OCI-LY7 (cell line): ENCODE measurements around the gene PTPRCAP. TPM values are rescaled to one million over a fixed set of nuclear protein-coding genes. Genes with fewer than 3 reads are reported as not detected.

Experiments used
- BruUV-seq: library from RNA; stranded (reverse); fragments of 400-500 nt; replicated peaks from 2 replicates; lab custom pipeline; 2021; lab: Mats Ljungman, UMichigan
- CTCF ChIA-PET: fragments of 300-600 bp; sonication (Branson Sonifier 250); formaldehyde crosslinking; loops from one replicate; lab custom pipeline; 2022; ENCODE audit warnings: antibody characterized with exemption; ENCODE audit not compliant: unreplicated experiment; lab: Charles Lee
- POLR2A ChIA-PET: fragments of 300-600 bp; sonication (Branson Sonifier 250); formaldehyde crosslinking; loops from one replicate; lab custom pipeline; 2022; ENCODE audit warnings: antibody characterized with exemption; lab: Charles Lee
- DNase-seq: peaks from one replicate; pipeline ENCODE4 v3.0.0-alpha.2; 2015; ENCODE audit warnings: low spot score
- H2AFZ ChIP-seq: fragments of 200-600 bp; sonication (generic), shearing (Covaris generic); 2 replicates; pipeline ENCODE4 v1.6.1; 2014; ENCODE audit warnings: mild to moderate bottlenecking, antibody characterized with exemption, low read length, moderate library complexity
- H3K27ac ChIP-seq: fragments of 200-600 bp; sonication (generic); 2 replicates; pipeline ENCODE4 v1.5.1; 2014; ENCODE audit warnings: mixed run types, low read depth, mild to moderate bottlenecking, moderate library complexity, low read length, inconsistent platforms; ENCODE audit not compliant: poor library complexity, severe bottlenecking
- H3K36me3 ChIP-seq: fragments of 200-600 bp; sonication (generic); 2 replicates; pipeline ENCODE4 v1.6.1; 2014; ENCODE audit warnings: mild to moderate bottlenecking, antibody characterized with exemption, low read length, moderate library complexity, mixed read lengths; ENCODE audit not compliant: insufficient read depth
- H3K4me1 ChIP-seq: fragments of 200-600 bp; sonication (generic); 2 replicates; pipeline ENCODE4 v1.5.1; 2014; ENCODE audit warnings: mild to moderate bottlenecking, low read length; ENCODE audit not compliant: insufficient read depth, poor library complexity, severe bottlenecking
- H3K4me2 ChIP-seq: fragments of 200-600 bp; sonication (generic); 2 replicates; pipeline ENCODE4 v1.6.1; 2014; ENCODE audit warnings: mild to moderate bottlenecking, low read length
- H3K4me3 ChIP-seq: fragments of 200-600 bp; sonication (generic); 2 replicates; pipeline ENCODE4 v1.5.1; 2014; ENCODE audit warnings: mild to moderate bottlenecking, low read depth, low read length; ENCODE audit not compliant: poor library complexity, severe bottlenecking
- H3K79me2 ChIP-seq: fragments of 200-600 bp; sonication (generic); 2 replicates; pipeline ENCODE4 v1.6.1; 2016; ENCODE audit warnings: low read depth, mild to moderate bottlenecking, low read length, moderate library complexity, mixed read lengths; ENCODE audit not compliant: insufficient read depth
- H3K9me2 ChIP-seq: fragments of 200-600 bp; sonication (generic); 2 replicates; pipeline ENCODE4 v1.6.1; 2016; ENCODE audit warnings: mild to moderate bottlenecking, low read length, mixed read lengths; ENCODE audit not compliant: insufficient read depth
- H3K9me3 ChIP-seq: fragments of 200-600 bp; sonication (generic); 2 replicates; pipeline ENCODE4 v1.6.1; 2014; ENCODE audit warnings: mild to moderate bottlenecking, mixed run types, low read length, mixed read lengths
- H4K20me1 ChIP-seq: fragments of 200-600 bp; sonication (generic); 2 replicates; pipeline ENCODE4 v1.6.1; 2014; ENCODE audit warnings: mild to moderate bottlenecking, antibody characterized with exemption, low read length, moderate library complexity, mixed read lengths; ENCODE audit not compliant: insufficient read depth
- EZH2phosphoT487 ChIP-seq: fragments of 200-600 bp; sonication (generic); IDR thresholded peaks from 2 replicates; pipeline ENCODE4 v1.6.1; 2018; ENCODE audit warnings: low read depth, borderline replicate concordance, mild to moderate bottlenecking, mixed run types, antibody characterized with exemption, low read length, moderate library complexity, mixed read lengths
- intact Hi-C: fragments of 100-400 bp; cut with micrococcal nuclease; formaldehyde crosslinking; loops from one replicate; pipeline ENCODE4 v1.10.0; 2022; ENCODE audit not compliant: unreplicated experiment
- total RNA-seq, 2 experiments: library from RNA; depleted of rRNA in 1 of 2; stranded (reverse); fragments of >200 nt in 1 of 2; shearing (Covaris generic) in 1 of 2; gene quantifications; 2 replicates each; pipeline ENCODE4 v1.2.3, GENCODE V29; 2014 to 2022
- TF ChIP-seq, protein P1 (sequence below): fragments of 200-600 bp; sonication (generic); conservative IDR thresholded peaks from 2 replicates; pipeline ENCODE4 v1.5.1; 2014; ENCODE audit warnings: mild to moderate bottlenecking, antibody characterized with exemption, low read length, moderate library complexity, mixed read lengths

The PTPRCAP gene
- total RNA-seq, 2 experiments from 2014 or later = 129 to 212 TPM

DNA sequence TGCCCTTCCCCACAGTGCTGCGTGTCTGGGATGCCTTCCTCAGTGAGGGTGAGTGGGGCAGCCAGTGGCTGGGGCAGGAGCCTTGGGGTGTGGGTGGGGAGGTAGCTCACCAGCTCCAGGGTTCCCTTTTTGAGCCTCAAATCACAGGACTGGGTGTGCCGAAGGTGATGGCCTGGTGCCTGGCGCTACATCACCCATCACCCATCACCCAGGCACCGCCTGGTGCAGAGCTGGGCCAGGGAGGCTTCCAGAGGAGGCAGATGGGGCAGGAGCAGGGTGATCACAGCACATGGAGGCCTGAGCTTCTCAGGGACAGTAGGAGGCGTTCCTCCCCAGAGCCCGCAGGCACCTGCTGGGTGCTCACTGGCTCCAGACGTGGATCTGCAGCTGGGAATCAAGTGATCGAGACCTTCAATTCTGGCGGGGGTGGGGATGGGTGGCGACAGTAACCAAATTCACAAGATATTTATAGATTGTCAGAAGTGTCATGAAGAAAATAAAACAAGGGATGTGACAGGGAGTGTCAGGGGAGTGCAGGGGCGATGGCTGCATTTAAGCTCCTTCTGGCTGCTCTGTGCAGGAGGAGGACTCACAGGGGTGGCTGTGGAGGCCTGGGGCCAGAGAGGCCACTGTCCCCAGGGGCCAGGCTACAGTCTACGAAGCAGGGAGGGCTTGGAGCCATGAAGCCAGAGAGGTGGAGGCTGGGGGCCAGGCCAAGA lies 30.4 kb downstream of the PTPRCAP start:
- Histone ChIP-seq H3K4me1 (peaks cover 89% of the 10 kb centered on the region), H4K20me1 (no peaks in the 10 kb centered on the region), H3K27ac (peak overlapping the region; percentile 97), H2AFZ (no peak overlapping the region), H3K36me3 (peaks cover 47% of the 10 kb centered on the region), H3K9me2 (no peaks in the 10 kb centered on the region), H3K4me3 (peak overlapping the region; percentile 79), H3K9me3 (no peaks in the 10 kb centered on the region), H3K4me2 (peak overlapping the region; percentile 73), H3K79me2 (peaks cover 36% of the 10 kb centered on the region; the same call in 1 of the 2 replicates)
- DNase-seq = peak; percentile 68
- ChIA-PET CTCF (interaction anchor here (0.6 to 1.0 kb wide), 3 partner anchors 13 to 970 kb away, joined by 3 read pairs; partner anchors contain the start of gene TMEM134), POLR2A (interaction anchor here (0.6 to 2.0 kb wide), 9 partner anchors 11 to 78 kb away, joined by 3 to 7 read pairs (median 4); partner anchors contain the start of gene PTPRCAP)
- intact Hi-C loops = loop anchor here (10.0 kb wide), 1 partner anchor 238 kb away; no protein-coding TSS in a partner anchor
- TF ChIP-seq EZH2phosphoT487 = no peak
- TF ChIP-seq, protein P1, sequence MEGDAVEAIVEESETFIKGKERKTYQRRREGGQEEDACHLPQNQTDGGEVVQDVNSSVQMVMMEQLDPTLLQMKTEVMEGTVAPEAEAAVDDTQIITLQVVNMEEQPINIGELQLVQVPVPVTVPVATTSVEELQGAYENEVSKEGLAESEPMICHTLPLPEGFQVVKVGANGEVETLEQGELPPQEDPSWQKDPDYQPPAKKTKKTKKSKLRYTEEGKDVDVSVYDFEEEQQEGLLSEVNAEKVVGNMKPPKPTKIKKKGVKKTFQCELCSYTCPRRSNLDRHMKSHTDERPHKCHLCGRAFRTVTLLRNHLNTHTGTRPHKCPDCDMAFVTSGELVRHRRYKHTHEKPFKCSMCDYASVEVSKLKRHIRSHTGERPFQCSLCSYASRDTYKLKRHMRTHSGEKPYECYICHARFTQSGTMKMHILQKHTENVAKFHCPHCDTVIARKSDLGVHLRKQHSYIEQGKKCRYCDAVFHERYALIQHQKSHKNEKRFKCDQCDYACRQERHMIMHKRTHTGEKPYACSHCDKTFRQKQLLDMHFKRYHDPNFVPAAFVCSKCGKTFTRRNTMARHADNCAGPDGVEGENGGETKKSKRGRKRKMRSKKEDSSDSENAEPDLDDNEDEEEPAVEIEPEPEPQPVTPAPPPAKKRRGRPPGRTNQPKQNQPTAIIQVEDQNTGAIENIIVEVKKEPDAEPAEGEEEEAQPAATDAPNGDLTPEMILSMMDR = peak; percentile 62
- BruUV-seq = no TSS peak

DNA sequence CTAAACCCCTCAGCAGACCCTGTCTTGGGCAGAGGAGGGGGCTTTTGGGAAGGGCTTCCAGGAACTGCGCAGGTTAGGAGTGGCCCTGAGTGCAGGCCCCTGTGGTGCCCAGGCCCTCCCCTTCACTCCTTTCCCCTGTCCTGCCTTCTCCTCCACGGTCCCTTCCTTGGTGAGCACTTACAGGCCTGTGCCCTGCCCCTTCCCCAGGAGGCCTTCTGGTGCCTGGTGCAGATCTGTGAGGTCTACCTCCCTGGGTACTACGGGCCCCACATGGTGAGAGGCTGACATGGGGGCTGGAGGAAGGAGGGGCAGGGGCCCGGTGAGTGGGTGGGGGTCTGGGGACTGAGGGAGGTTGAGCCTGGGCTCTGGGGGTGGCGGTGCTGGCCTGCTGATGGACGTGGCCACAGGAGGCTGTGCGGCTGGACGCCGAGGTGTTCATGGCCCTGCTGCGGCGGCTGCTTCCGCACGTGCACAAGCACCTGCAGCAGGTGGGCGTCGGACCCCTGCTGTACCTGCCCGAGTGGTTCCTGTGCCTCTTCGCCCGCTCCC lies 31.0 kb downstream of the PTPRCAP start:
- no TSS peak for BruUV-seq
- Histone ChIP-seq H3K36me3 (peaks cover 47% of the 10 kb centered on the region), H4K20me1 (no peaks in the 10 kb centered on the region), H3K9me2 (no peaks in the 10 kb centered on the region), H3K4me1 (peaks cover 85% of the 10 kb centered on the region), H3K9me3 (no peaks in the 10 kb centered on the region), H3K4me3 (peak overlapping the region; percentile 79), H3K79me2 (peaks cover 36% of the 10 kb centered on the region; the same call in 1 of the 2 replicates), H3K4me2 (peak overlapping the region; percentile 73), H2AFZ (no peak overlapping the region), H3K27ac (peak overlapping the region; percentile 97)
- CTCF ChIA-PET = interaction anchor here (0.6 to 1.0 kb wide), 3 partner anchors 14 to 970 kb away, joined by 3 read pairs; partner anchors contain the start of gene TMEM134
- TF ChIP-seq EZH2phosphoT487 = no peak
- TF ChIP-seq, protein P1 = no peak
- no peak for DNase-seq
- POLR2A ChIA-PET = interaction anchor here (0.6 to 2.0 kb wide), 8 partner anchors 12 to 64 kb away, joined by 3 to 7 read pairs (median 4); partner anchors contain the start of gene PTPRCAP
- intact Hi-C loops = loop anchor here (10.0 kb wide), 1 partner anchor 238 kb away; no protein-coding TSS in a partner anchor
